Measurements from ENCODE around the gene SNTA1. TPM values are rescaled to one million over a fixed set of nuclear protein-coding genes. Genes with fewer than 3 reads are reported as not detected.

The SNTA1 gene
- total and polyA plus RNA-seq, 9 of the 15 experiments (the other 6 are each of a cell fraction or from before 2014, with no cell fraction given): 1.2 to 40.8 (median 20.3) TPM

DNA sequence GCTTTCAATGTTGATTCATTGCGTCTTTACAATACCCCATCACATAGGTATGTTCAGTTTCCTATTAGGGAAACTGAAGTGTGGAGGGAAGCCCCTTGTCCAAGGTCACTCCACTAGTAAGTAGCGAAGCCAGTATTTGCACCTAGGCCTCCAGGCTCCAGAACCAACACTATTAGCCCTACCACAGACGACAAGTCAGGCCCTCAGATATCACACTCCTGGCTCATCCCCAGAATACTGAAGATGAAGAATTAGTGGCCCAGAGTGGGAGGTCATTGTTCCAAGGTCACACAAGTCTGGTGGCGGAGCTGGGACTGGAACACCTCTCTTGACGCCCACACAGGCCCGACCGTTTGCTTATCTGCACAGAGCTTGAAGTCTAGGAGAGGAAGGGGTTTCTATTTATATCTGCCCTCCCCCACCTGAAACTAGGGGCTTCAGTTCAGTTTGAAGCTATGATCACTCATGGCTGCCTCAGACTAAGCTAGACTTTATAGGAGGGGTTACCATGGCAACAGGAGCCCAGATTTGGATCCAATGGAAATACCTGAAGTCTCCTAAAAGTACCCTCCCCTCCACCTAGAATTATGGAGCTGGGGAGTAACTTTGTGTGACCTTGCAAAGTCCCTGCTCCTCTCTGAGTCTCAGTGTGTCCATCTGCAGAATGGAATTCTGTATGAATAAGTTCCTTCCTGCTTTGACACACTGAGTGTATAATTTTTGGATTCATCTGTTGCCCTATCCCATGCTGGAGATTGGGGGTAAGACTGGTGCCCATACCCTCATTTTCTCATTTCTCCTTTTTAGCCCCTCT is 2.2 kb downstream of the SNTA1 start (continued):
- TF ChIP-seq SREBF1 (IDR thresholded peaks at IDR 0.05; ENCODE audit: borderline replicate concordance, low read depth, low read length): no peak
- no peak for TF ChIP-seq TCF7L2 (IDR thresholded peaks at IDR 0.05; ENCODE audit: low read depth, low read length)
- TF ChIP-seq NBN (IDR thresholded peaks at IDR 0.05; ENCODE audit: low read depth): no peak
- TF ChIP-seq, protein P1, sequence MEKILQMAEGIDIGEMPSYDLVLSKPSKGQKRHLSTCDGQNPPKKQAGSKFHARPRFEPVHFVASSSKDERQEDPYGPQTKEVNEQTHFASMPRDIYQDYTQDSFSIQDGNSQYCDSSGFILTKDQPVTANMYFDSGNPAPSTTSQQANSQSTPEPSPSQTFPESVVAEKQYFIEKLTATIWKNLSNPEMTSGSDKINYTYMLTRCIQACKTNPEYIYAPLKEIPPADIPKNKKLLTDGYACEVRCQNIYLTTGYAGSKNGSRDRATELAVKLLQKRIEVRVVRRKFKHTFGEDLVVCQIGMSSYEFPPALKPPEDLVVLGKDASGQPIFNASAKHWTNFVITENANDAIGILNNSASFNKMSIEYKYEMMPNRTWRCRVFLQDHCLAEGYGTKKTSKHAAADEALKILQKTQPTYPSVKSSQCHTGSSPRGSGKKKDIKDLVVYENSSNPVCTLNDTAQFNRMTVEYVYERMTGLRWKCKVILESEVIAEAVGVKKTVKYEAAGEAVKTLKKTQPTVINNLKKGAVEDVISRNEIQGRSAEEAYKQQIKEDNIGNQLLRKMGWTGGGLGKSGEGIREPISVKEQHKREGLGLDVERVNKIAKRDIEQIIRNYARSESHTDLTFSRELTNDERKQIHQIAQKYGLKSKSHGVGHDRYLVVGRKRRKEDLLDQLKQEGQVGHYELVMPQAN (IDR thresholded peaks at IDR 0.05; ENCODE audit: borderline replicate concordance): no peak
- no peak for TF ChIP-seq TARDBP (IDR thresholded peaks at IDR 0.05)
- TF ChIP-seq SUPT5H (IDR thresholded peaks at IDR 0.05): no peak
- TF ChIP-seq PTRF (tag; IDR thresholded peaks at IDR 0.05): no peak
- no peak for TF ChIP-seq DIDO1 (tag; IDR thresholded peaks at IDR 0.05; ENCODE audit: low read depth)
- TF ChIP-seq ZNF41 (CRISPR knock-in tag; conservative IDR thresholded peaks at IDR 0.05): no peak
- TF ChIP-seq GTF2A2 (tag; IDR thresholded peaks at IDR 0.05): no peak
- TF ChIP-seq FOS (IDR thresholded peaks at IDR 0.05; ENCODE audit: extremely low read depth, insufficient read length): no peak
- TF ChIP-seq, protein P2, sequence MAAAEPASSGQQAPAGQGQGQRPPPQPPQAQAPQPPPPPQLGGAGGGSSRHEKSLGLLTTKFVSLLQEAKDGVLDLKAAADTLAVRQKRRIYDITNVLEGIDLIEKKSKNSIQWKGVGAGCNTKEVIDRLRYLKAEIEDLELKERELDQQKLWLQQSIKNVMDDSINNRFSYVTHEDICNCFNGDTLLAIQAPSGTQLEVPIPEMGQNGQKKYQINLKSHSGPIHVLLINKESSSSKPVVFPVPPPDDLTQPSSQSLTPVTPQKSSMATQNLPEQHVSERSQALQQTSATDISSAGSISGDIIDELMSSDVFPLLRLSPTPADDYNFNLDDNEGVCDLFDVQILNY (CRISPR knock-in tag; IDR thresholded peaks at IDR 0.05): no peak
- no peak for TF ChIP-seq ZNF134 (CRISPR knock-in tag; conservative IDR thresholded peaks at IDR 0.05)
- no peak for TF ChIP-seq HSF4 (CRISPR knock-in tag; IDR thresholded peaks at IDR 0.05; ENCODE audit: borderline replicate concordance)
- TF ChIP-seq RCOR1 (IDR thresholded peaks at IDR 0.05; ENCODE audit: borderline replicate concordance in 1 of 2, low read depth in 2 of 2, low read length in 2 of 2): peak in 1 of 2 experiments; percentile 12; a peak in 1 of 4 replicates
- no peak for TF ChIP-seq NR1H2 (CRISPR knock-in tag; IDR thresholded peaks at IDR 0.05)
- TF ChIP-seq TEAD4 (IDR thresholded peaks at IDR 0.05; ENCODE audit: low read length): 0 out of 2 replicates have a peak, but pooled peaks have one; percentile 8
- no peak for TF ChIP-seq TEAD4 (CRISPR knock-in tag; IDR thresholded peaks at IDR 0.05; ENCODE audit: borderline replicate concordance)
- TF ChIP-seq, protein P3, sequence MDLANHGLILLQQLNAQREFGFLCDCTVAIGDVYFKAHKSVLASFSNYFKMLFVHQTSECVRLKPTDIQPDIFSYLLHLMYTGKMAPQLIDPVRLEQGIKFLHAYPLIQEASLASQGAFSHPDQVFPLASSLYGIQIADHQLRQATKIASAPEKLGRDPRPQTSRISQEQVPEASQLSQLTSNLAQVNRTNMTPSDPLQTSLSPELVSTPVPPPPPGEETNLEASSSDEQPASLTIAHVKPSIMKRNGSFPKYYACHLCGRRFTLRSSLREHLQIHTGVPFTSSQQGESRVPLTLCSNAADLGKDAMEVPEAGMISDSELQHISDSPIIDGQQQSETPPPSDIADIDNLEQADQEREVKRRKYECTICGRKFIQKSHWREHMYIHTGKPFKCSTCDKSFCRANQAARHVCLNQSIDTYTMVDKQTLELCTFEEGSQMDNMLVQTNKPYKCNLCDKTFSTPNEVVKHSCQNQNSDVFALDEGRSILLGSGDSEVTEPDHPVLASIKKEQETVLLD (IDR thresholded peaks at IDR 0.05): no peak
- no peak for TF ChIP-seq ZNF584 (CRISPR knock-in tag; IDR thresholded peaks at IDR 0.05; ENCODE audit: low read depth)
- no peak for TF ChIP-seq TAF15 (IDR thresholded peaks at IDR 0.05; ENCODE audit: low read depth, low read length)
- TF ChIP-seq GATA2 (CRISPR knock-in tag; IDR thresholded peaks at IDR 0.05): no peak
- TF ChIP-seq ELF4 (CRISPR knock-in tag; IDR thresholded peaks at IDR 0.05): no peak
- peak; percentile 82 for TF ChIP-seq RBM25 (IDR thresholded peaks at IDR 0.05; ENCODE audit: low read depth, low read length, severe bottlenecking)
- TF ChIP-seq EP300 (IDR thresholded peaks at IDR 0.05; ENCODE audit: low read length): peak; percentile 53; the same call in 1 of the 2 replicates
- no peak for TF ChIP-seq KLF16 (IDR thresholded peaks at IDR 0.05)
- no peak for TF ChIP-seq EHMT2 (IDR thresholded peaks at IDR 0.05)
